Osteoblast (primary cell): ENCODE data around the gene ENC1. TPM values are rescaled to one million over a fixed set of nuclear protein-coding genes. Genes with fewer than 3 reads are reported as not detected.
A peak's percentile ranks its signal among the peaks of the same experiment; 100 is the strongest.

Source experiments
- DNase-seq: peaks from one replicate; pipeline ENCODE4 v3.0.0; 2011; ENCODE audit warnings: low spot score, mixed read lengths; ENCODE audit not compliant: insufficient read length; ENCODE audit errors: missing footprints
- H2AFZ ChIP-seq: 2 replicates; pipeline ENCODE4 v1.6.0; 2011; ENCODE audit warnings: mild to moderate bottlenecking, low read length
- H3K27ac ChIP-seq: 2 replicates; pipeline ENCODE4 v1.5.1; 2011; ENCODE audit warnings: mild to moderate bottlenecking, low read depth, low read length, moderate library complexity
- H3K27me3 ChIP-seq: 2 replicates; pipeline ENCODE4 v1.6.0; 2012; ENCODE audit warnings: mild to moderate bottlenecking, control low read depth, inconsistent platforms, low read length, moderate library complexity; ENCODE audit not compliant: insufficient read depth
- H3K36me3 ChIP-seq: 2 replicates; pipeline ENCODE4 v1.5.1; 2011; ENCODE audit warnings: mild to moderate bottlenecking, low read length, control low read depth, moderate library complexity; ENCODE audit not compliant: insufficient read depth
- H3K4me1 ChIP-seq: 2 replicates; pipeline ENCODE4 v1.5.1; 2011; ENCODE audit warnings: mild to moderate bottlenecking, low read length, control low read depth, moderate library complexity; ENCODE audit not compliant: insufficient read depth
- H3K4me2 ChIP-seq: 2 replicates; pipeline ENCODE4 v1.6.0; 2011; ENCODE audit warnings: mild to moderate bottlenecking, low read length; ENCODE audit not compliant: insufficient read depth
- H3K4me3 ChIP-seq: fragments of 200-600 bp; sonication (generic); 3 replicates; pipeline ENCODE4 v1.5.1; 2012; ENCODE audit warnings: mild to moderate bottlenecking, low read length, inconsistent platforms; ENCODE audit not compliant: insufficient read depth
- H3K79me2 ChIP-seq: 2 replicates; pipeline ENCODE4 v1.6.0; 2012; ENCODE audit warnings: mild to moderate bottlenecking, low read length, control low read depth, inconsistent platforms; ENCODE audit not compliant: insufficient read depth
- H3K9me3 ChIP-seq: 2 replicates; pipeline ENCODE4 v1.5.1; 2011; ENCODE audit warnings: low read depth, low read length, control low read depth
- H4K20me1 ChIP-seq: 2 replicates; pipeline ENCODE4 v1.6.0; 2012; ENCODE audit warnings: mild to moderate bottlenecking, low read length, control low read depth; ENCODE audit not compliant: insufficient read depth
- CTCF ChIP-seq: IDR thresholded peaks from 2 replicates; pipeline ENCODE4 v1.5.1; 2011; ENCODE audit warnings: mild to moderate bottlenecking, low read depth, low read length, moderate library complexity; ENCODE audit errors: extremely low read depth
- total RNA-seq: library from RNA; depleted of rRNA; stranded (reverse); fragments of >200 nt; gene quantifications from 2 replicates; pipeline ENCODE4 v1.2.3, GENCODE V29; 2012

ENC1 gene
- total RNA-seq, 1 donor, result 109 TPM

GRCh38 chr5:74587300-74587699 lies 53.2 kb downstream of the ENC1 start:
- TF ChIP-seq CTCF, result no peak
- no peak for DNase-seq

GRCh38 chr5:74586856-74587255 lies 53.7 kb downstream of the ENC1 start:
- no peak overlapping the region for H3K4me3 ChIP-seq
- no peaks in the 10 kb centered on the region for H3K4me1 ChIP-seq
- H3K9me3 ChIP-seq, result no peaks in the 10 kb centered on the region
- H3K27ac ChIP-seq, result no peak overlapping the region
- H3K4me2 ChIP-seq, result no peak overlapping the region
- H3K79me2 ChIP-seq, result no peaks in the 10 kb centered on the region
- no peak for DNase-seq
- no peak for TF ChIP-seq CTCF
- H3K27me3 ChIP-seq, result no peaks in the 10 kb centered on the region
- no peaks in the 10 kb centered on the region for H3K36me3 ChIP-seq
- H2AFZ ChIP-seq, result no peak overlapping the region
- no peaks in the 10 kb centered on the region for H4K20me1 ChIP-seq

More at GRCh38 chr5:74587300-74587699, 53.2 kb downstream of the ENC1 start:
- Histone ChIP-seq H3K4me3 (no peak overlapping the region), H3K4me2 (no peak overlapping the region), H3K36me3 (no peaks in the 10 kb centered on the region), H2AFZ (peak overlapping the region; percentile 32), H4K20me1 (no peaks in the 10 kb centered on the region), H3K79me2 (no peaks in the 10 kb centered on the region), H3K4me1 (no peaks in the 10 kb centered on the region), H3K9me3 (no peaks in the 10 kb centered on the region), H3K27me3 (no peaks in the 10 kb centered on the region), H3K27ac (no peak overlapping the region)

- Histone ChIP-seq H3K27ac (no peak overlapping the region), H2AFZ (no peak overlapping the region), H3K4me3 (no peak overlapping the region), H3K27me3 (no peaks in the 10 kb centered on the region), H3K79me2 (no peaks in the 10 kb centered on the region), H4K20me1 (no peaks in the 10 kb centered on the region), H3K9me3 (no peaks in the 10 kb centered on the region), H3K4me2 (no peak overlapping the region), H3K4me1 (peaks cover 6% of the 10 kb centered on the region), H3K36me3 (no peaks in the 10 kb centered on the region)
- no peak for TF ChIP-seq CTCF
- no peak for DNase-seq
Observed at GRCh38 chr5:74582853-74583252, 57.7 kb downstream of the ENC1 start.

- no peak overlapping the region for H3K4me3 ChIP-seq
- no peaks in the 10 kb centered on the region for H3K9me3 ChIP-seq
- no peaks in the 10 kb centered on the region for H3K27me3 ChIP-seq
- H3K36me3 ChIP-seq, result no peaks in the 10 kb centered on the region
- H3K4me2 ChIP-seq, result no peak overlapping the region
- H3K4me1 ChIP-seq, result peaks cover 10% of the 10 kb centered on the region
- no peak overlapping the region for H2AFZ ChIP-seq
- H4K20me1 ChIP-seq, result no peaks in the 10 kb centered on the region
- no peaks in the 10 kb centered on the region for H3K79me2 ChIP-seq
- no peak for DNase-seq
- TF ChIP-seq CTCF, result no peak
- H3K27ac ChIP-seq, result no peak overlapping the region
Observed at GRCh38 chr5:74581988-74582365, 58.6 kb downstream of the ENC1 start.
